ENCODE data around the gene DLL3.

GRCh38 chr19:39506598-39506943, 7.8 kb downstream of the DLL3 start:
- TF ChIP-seq EZH2 (IDR thresholded peaks at IDR 0.05; ENCODE audit: insufficient read depth, poor library complexity, severe bottlenecking), result no peak
- TF ChIP-seq EZH2phosphoT487 (IDR thresholded peaks at IDR 0.05; ENCODE audit: insufficient read depth, low read depth), result no peak
